SU-DHL-6 (cell line): ENCODE results near the gene ARMC9.

Source experiments
- H2AFZ ChIP-seq: fragments of 200-600 bp; sonication (generic); 2 replicates; pipeline ENCODE4 v1.6.1; 2014; ENCODE audit warnings: low read depth, mild to moderate bottlenecking, moderate library complexity, mixed read lengths, antibody characterized with exemption, low read length; ENCODE audit not compliant: severe bottlenecking
- H3F3A ChIP-seq: fragments of 200-600 bp; shearing (Covaris generic); 2 replicates; pipeline ENCODE4 v1.6.0; 2016; ENCODE audit warnings: antibody characterized with exemption, mild to moderate bottlenecking; ENCODE audit not compliant: insufficient read depth
- H3K27ac ChIP-seq: fragments of 200-600 bp; sonication (generic); 2 replicates; pipeline ENCODE4 v1.5.1; 2016; ENCODE audit warnings: low read depth, mild to moderate bottlenecking, low read length, moderate library complexity, mixed read lengths
- H3K27me3 ChIP-seq: fragments of 200-600 bp; sonication (generic), shearing (Covaris generic); 2 replicates; pipeline ENCODE4 v1.6.0; 2014; ENCODE audit warnings: mild to moderate bottlenecking, low read length
- H3K36me3 ChIP-seq: fragments of 200-600 bp; sonication (generic); 2 replicates; pipeline ENCODE4 v1.6.1; 2014; ENCODE audit warnings: mild to moderate bottlenecking, low read length, mixed read lengths
- H3K4me2 ChIP-seq: fragments of 300-600, 200-600 bp; shearing (Covaris generic), sonication (generic); 2 replicates; pipeline ENCODE4 v1.6.0; 2014; ENCODE audit warnings: low read length, low read depth, mild to moderate bottlenecking; ENCODE audit not compliant: poor library complexity, severe bottlenecking
- H3K4me3 ChIP-seq: fragments of 200-600 bp; sonication (generic); 2 replicates; pipeline ENCODE4 v1.5.1; 2014; ENCODE audit warnings: antibody characterized with exemption, low read length, mild to moderate bottlenecking, mixed read lengths; ENCODE audit not compliant: insufficient read depth, poor library complexity, severe bottlenecking
- H3K79me2 ChIP-seq: fragments of 200-600 bp; sonication (generic); 2 replicates; pipeline ENCODE4 v1.6.1; 2014; ENCODE audit warnings: mild to moderate bottlenecking, low read length, moderate library complexity; ENCODE audit not compliant: insufficient read depth
- H3K9ac ChIP-seq: fragments of 200-600 bp; sonication (generic); 2 replicates; pipeline ENCODE4 v1.7.0; 2014; ENCODE audit warnings: mild to moderate bottlenecking, low read length
- H3K9me2 ChIP-seq: fragments of 200-600 bp; sonication (generic); replicated peaks from 2 replicates; pipeline ENCODE4 v1.6.1; 2014; ENCODE audit warnings: low read length; ENCODE audit not compliant: insufficient read depth
- H3K9me3 ChIP-seq: fragments of 200-600 bp; sonication (generic); 2 replicates; pipeline ENCODE4 v1.6.1; 2014; ENCODE audit warnings: low read length, mixed read lengths; ENCODE audit not compliant: insufficient read depth
- H4K20me1 ChIP-seq: fragments of 200-600 bp; sonication (generic); 2 replicates; pipeline ENCODE4 v1.6.1; 2014; ENCODE audit warnings: low read depth, mild to moderate bottlenecking, antibody characterized with exemption, low read length, moderate library complexity, mixed read lengths
- EZH2phosphoT487 ChIP-seq: fragments of 200-600 bp; sonication (generic), shearing (Covaris generic); conservative IDR thresholded peaks from 2 replicates; pipeline ENCODE4 v1.6.1; 2018; ENCODE audit warnings: mild to moderate bottlenecking, antibody characterized with exemption, low read length, moderate library complexity, mixed read lengths
- TF ChIP-seq, protein P1 (sequence below): fragments of 200-600 bp; sonication (generic); IDR thresholded peaks from one replicate; pipeline ENCODE4 v1.5.1; 2017; ENCODE audit warnings: antibody characterized with exemption, mild to moderate bottlenecking, low read length, moderate library complexity; ENCODE audit not compliant: insufficient read depth, poor library complexity, severe bottlenecking

ARMC9 gene

DNA sequence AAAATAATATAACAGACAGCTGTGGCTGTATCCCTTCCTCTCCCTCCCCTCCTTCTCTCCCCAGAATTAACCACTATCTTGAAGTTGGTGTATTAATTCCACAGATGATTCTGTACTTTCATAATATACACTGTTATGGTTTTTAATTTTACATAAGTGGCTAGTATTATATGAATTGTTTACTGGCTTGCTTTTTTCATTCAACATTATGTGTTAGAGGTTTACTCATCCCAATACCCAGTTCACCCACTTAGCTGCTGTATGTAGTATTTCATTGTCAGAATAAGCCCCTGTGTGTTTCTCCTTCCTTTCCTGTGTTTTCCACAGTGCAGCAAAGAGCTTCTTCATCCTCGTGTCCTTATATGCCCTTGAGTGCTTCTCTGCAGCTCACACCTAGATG lies 121.4 kb downstream of the ARMC9 start:
- no peak overlapping the region for H3K4me2 ChIP-seq
- no peaks in the 10 kb centered on the region for H3K27me3 ChIP-seq
- H3K9ac ChIP-seq: no peak overlapping the region
- no peaks in the 10 kb centered on the region for H3K9me2 ChIP-seq
- H3K9me3 ChIP-seq: no peaks in the 10 kb centered on the region
- H3K4me3 ChIP-seq: no peak overlapping the region
- no peaks in the 10 kb centered on the region for H4K20me1 ChIP-seq
- no peak overlapping the region for H2AFZ ChIP-seq
- H3K27ac ChIP-seq: peak overlapping the region; percentile 14; the same call in 1 of the 2 replicates
- no peaks in the 10 kb centered on the region for H3K79me2 ChIP-seq
- 0 out of 2 replicates have a peak, but pooled peaks cover 3% of the 10 kb centered on the region for H3K36me3 ChIP-seq
- no peak for TF ChIP-seq EZH2phosphoT487
- TF ChIP-seq, protein P1, sequence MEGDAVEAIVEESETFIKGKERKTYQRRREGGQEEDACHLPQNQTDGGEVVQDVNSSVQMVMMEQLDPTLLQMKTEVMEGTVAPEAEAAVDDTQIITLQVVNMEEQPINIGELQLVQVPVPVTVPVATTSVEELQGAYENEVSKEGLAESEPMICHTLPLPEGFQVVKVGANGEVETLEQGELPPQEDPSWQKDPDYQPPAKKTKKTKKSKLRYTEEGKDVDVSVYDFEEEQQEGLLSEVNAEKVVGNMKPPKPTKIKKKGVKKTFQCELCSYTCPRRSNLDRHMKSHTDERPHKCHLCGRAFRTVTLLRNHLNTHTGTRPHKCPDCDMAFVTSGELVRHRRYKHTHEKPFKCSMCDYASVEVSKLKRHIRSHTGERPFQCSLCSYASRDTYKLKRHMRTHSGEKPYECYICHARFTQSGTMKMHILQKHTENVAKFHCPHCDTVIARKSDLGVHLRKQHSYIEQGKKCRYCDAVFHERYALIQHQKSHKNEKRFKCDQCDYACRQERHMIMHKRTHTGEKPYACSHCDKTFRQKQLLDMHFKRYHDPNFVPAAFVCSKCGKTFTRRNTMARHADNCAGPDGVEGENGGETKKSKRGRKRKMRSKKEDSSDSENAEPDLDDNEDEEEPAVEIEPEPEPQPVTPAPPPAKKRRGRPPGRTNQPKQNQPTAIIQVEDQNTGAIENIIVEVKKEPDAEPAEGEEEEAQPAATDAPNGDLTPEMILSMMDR: no peak
- peaks cover 41% of the 10 kb centered on the region for H3F3A ChIP-seq

DNA sequence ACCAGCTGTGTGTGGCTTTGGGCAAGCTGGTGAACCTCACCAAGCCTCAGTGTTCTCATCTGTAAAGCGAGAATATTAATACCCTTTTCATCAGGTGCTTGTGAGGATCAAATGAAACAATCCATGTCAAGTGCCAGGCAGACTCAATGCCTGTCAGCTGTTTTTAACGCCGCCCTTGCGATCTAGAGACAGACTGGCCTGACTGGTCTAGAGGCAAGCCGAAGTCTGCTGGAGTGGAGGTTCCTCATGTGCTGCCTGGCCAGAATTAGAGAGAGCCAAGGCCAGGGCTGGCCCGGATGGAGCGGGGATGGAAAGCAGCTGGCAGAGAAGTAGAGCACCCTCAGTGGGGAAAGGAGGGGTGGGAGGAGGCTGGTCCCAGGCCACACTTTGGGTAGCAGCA lies 122.6 kb downstream of the ARMC9 start:
- H3K9me2 ChIP-seq: no peaks in the 10 kb centered on the region
- no peak overlapping the region for H3K4me2 ChIP-seq
- TF ChIP-seq, protein P1: no peak
- no peak for TF ChIP-seq EZH2phosphoT487
- H3K27ac ChIP-seq: no peak overlapping the region
- H3K9ac ChIP-seq: no peak overlapping the region
- no peak overlapping the region for H2AFZ ChIP-seq
- H3K4me3 ChIP-seq: no peak overlapping the region
- H4K20me1 ChIP-seq: no peaks in the 10 kb centered on the region
- H3F3A ChIP-seq: peaks cover 32% of the 10 kb centered on the region
- H3K9me3 ChIP-seq: no peaks in the 10 kb centered on the region
- no peaks in the 10 kb centered on the region for H3K79me2 ChIP-seq
- no peaks in the 10 kb centered on the region for H3K27me3 ChIP-seq
- 0 out of 2 replicates have a peak, but pooled peaks cover 3% of the 10 kb centered on the region for H3K36me3 ChIP-seq

DNA sequence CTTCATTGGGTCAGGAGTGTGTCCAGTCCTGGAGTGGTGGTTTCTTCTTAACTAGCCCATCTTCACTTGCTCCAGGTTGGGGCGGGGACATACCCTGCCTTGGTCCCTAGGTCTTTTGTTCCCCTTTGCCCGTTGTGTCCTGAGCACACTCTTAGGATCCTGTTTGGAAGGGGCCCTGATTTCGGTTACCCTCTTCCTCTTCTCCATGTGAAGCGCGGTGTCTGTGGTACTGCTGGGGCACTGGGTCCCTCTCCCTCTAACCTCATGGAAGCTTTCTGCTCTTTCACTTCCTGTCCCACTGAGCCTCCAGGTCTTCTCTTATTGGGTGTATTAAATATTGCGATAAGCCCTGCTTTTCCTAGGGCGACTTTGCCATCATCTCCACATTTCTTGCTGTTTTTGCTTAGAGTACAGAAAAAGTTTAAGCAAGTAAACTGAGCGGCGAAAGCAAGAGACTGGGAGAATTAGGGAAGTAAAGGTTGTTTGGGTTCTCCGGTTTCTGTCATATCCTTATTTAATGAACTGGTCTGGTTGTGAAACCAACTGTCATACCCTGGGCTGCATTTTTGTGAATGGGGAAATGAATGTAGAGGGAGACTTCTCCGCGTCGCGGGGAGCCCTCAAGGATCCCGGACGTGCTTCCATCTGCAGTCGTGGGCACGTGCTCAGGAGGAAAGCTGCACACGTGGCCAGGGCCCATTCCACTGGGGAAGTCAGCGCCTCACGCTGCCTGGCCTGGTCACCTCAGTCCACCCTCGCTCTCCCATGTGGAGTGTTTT lies 123.3 kb downstream of the ARMC9 start:
- Histone ChIP-seq H3K4me3 (no peak overlapping the region), H3K9me2 (no peaks in the 10 kb centered on the region), H3F3A (peaks cover 25% of the 10 kb centered on the region), H4K20me1 (no peaks in the 10 kb centered on the region), H3K4me2 (no peak overlapping the region), H3K27me3 (no peaks in the 10 kb centered on the region), H3K36me3 (0 out of 2 replicates have a peak, but pooled peaks cover 3% of the 10 kb centered on the region), H3K27ac (no peak overlapping the region), H2AFZ (no peak overlapping the region), H3K9ac (no peak overlapping the region), H3K9me3 (no peaks in the 10 kb centered on the region), H3K79me2 (no peaks in the 10 kb centered on the region)
- no peak for TF ChIP-seq EZH2phosphoT487
- TF ChIP-seq, protein P1: no peak
